GM11168 (cell line): Measurements from ENCODE around the gene TBL1X.

Experiments
- in situ Hi-C: fragments of 300-500 bp; cut with MboI; formaldehyde crosslinking; loops from one replicate; pipeline ENCODE4 v1.12.0; 2022; ENCODE audit warnings: low sequenced_read_pairs; ENCODE audit not compliant: unreplicated experiment

TBL1X gene

DNA sequence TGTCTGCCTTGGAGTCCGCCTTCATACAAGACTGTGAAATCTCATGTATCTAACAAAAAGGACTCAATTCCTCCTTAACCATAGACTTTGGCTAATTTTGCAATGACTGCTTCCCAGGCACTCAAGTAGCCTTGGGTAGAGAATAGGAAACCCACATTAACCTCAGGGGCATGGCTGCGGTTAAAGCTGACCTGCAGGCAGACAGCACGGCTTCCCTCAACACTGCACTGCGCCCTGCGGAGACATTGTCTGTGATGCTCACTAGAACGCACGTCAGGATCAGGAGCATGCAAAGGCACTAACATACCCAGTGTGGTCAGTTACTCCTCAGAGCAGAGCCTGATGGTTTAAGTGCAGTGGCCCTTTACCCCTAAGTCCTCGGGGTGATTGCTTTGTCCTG, 311.1 kb downstream of the TBL1X start:
- in situ Hi-C loops: no loop called here

DNA sequence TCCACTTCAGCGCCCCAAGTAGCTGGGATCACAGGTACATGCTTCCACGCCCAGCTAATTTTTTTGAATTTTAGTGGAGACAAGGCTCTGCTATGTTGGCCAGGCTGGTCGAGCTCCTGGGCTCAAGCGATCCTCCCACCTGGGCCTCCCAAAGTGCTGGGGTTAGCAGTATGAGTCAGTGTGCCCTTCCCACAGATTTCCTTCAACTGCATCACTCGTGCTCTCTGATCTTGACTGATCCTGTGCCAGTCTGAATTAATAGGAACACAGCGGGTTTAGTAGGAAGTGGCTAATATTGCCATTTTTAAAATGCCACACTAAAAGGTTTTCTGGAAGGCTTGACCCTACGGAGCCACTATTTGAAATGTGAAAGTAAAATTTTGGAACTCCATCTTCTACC, 317.1 kb downstream of the TBL1X start:
- in situ Hi-C loops: no loop called here

DNA sequence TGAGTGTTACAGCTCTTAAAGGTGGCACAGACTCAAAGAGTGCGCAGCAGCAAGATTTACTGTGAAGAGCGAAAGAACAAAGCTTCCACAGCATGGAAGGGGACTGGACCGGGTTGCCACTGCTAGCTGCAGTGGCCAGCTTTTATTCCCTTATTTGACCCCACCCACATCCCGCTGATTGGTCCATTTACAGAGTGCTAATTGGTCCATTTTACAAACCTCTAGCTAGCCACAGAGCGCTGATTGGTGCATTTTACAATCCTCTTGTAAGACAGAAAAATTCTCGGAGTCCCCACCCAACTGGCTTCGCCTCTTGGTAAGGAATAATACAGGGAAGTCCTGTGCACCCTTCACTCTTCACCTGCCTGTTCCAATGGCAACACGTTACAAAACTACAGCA, 319.5 kb downstream of the TBL1X start:
- in situ Hi-C loops: no loop called here

DNA sequence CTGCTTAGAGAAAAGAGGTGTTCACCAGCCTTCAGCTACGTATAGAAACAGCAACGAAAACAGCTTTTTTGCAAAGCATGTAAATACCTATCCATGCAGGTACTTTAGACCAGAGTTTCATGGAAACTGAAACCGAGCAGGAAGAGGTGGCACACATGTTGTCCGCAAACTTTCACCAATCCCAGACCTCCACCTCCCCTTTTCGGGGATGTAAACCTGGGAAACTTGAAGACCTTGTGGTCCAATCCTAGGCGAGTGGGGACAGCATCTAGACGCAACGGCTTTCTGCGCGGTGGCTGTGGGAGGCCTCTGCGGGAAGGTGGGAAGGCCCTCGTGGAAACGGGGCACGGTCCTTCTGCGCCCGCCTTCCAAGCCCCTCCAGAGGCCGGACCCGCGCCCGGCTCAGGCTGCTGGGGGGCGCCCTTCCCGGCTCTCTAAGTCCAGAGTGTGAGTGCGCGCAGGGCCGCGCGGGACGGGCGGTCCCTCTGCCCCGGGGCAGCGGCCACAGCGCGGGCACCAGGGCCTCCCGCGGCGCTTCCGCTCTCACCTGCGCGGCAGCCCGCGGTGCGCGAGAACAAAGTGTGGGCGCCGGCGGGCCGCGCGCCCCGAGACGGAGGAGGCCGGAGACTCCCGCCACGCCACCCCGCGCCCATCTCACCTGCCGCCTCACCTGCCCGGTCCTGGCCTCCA, 320.5 kb downstream of the TBL1X start:
- in situ Hi-C loops: no loop called here

DNA sequence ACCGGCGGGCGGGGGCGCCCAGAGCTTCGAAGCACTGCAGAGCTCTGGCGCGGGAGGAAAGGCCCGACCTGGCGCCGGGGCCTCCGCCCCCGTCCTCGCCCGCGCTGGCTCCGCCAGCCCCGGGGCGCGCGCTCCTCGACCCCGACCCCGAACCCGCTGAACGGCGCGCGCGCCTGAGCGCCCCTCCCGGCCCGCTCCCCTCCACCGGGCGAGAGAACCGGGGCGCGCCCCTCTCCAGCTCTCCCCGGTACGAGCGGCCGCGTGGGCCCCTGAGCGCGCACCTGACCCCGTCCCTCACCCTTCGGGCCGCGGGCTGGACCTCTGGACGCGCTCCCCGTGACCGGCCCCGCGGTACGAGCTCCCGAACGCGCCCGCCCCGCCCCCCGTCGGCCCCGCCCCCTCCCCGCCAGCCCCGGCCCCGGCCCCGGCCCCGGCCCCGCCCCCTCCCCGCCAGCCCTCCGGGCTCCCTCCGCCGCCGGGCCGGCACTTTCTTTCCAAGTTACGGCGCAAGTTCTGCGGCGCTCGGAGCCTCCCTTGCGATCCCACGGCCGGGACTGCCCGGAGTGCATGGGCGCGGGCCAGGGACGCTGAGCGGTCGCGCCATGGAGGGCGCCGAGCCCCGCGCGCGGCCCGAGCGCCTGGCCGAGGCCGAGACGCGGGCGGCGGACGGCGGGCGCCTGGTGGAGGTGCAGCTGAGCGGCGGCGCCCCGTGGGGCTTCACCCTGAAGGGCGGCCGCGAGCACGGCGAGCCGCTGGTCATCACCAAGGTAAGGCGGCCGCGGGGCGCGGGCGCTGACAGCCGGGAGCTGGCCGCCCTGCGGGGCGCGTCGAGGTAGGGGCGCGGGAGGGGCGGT, 321.3 kb downstream of the TBL1X start, which contains the start of gene SHROOM2:
SHROOM2 (plus strand) TSS at position 486 of the 854 bp plus-strand sequence; CDS start at position 603, 117 bp downstream.
- in situ Hi-C loops: no loop called here

DNA sequence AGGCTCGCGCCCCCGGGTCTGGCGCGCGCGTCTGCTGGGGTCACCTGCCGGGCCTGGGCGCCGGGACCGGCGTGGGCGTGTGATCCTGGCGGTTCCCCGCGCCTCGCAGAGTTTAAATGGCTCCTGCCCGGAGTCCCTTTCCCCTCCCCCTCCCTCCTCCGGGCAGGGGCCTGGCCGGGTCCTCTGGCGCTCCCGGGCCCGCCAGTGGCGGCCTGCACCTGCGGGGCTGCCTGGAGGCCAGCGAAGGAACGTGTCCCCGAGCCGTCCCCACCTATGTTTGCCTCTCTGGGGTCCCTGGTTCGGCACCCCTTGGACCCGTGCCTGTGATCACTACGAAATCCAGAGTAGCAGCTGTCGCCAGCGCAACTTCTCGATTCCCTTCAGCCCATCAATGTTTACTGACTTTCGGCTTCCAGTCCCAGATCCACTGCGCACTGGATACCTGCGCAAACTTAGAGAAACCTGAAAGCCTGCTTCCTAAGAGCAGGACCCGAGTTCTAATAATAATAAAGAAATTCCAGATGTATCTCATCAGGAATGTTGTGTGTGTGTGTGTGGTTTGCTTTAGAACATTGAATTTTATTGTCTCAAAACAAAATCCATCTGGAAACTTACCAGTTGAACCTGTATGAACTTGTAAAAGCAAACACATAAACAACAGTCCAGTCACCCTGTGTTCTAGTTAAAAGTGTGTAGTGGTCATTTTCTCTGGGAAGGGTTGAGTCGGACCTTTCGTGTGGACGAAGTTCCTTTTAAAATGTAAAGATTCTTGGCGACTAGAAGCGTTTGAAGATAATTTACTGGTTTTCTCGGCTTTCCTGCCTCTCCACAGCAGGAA, 322.2 kb downstream of the TBL1X start:
- in situ Hi-C loops: no loop called here

DNA sequence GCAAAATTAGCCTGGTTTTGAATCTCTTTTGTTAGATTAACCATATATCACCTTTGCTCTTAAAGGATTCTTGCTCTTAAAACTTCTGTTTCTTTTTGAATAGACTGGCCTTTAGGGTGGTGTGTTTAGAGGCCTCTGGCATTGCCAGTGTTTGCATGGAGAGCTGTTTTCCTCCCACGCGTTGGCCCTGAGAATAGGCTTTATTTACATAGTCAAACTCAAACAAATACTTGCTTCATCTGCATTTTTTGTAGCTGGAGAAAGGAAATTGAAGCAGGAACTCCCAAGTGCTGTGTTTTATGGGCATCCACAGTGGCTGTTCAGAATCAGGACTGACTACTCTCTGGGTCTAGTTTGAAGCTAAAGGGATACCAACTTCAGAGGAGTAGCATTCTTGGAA, 324.1 kb downstream of the TBL1X start:
- in situ Hi-C loops: no loop called here

DNA sequence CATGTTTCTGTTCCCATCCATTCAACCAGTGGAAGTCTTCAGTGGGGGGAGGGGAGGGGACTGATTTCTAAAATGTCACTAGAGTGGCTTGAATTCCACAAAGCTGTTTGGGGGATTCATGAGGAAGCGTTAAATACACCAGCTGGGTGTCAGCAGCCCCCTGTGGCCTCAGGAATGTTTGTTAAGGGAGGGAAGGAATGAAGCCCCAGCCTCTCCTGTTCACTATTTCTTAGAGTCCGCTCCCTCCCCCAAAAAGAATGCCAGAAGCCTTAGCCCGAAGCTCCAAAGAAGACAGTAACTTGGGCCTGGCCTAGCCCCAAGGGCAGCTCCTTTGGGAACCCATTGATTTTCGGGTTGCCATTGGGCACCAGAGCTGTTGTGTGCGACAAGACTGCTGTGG, 324.7 kb downstream of the TBL1X start:
- in situ Hi-C loops: no loop called here
